Measurements from ENCODE around the gene TSR3.

TSR3 gene

GRCh38 chr16:1323296-1324239 is 28.1 kb downstream of the TSR3 start:
- no peak for DNase-seq (ENCODE audit: low read depth)

- DNase-seq (ENCODE audit: low read depth), result no peak
Observed at GRCh38 chr16:1322407-1322806, 29.3 kb downstream of the TSR3 start.

- no peak for DNase-seq (ENCODE audit: low read depth)
Observed at GRCh38 chr16:1320658-1321240, 30.9 kb downstream of the TSR3 start.

GRCh38 chr16:1320097-1320496 is 31.6 kb downstream of the TSR3 start:
- no peak for DNase-seq (ENCODE audit: low read depth)

GRCh38 chr16:1319041-1319440 is 32.6 kb downstream of the TSR3 start:
- DNase-seq (ENCODE audit: low read depth), result no peak

- DNase-seq (ENCODE audit: low read depth), result no peak
Observed at GRCh38 chr16:1318268-1318545, 33.5 kb downstream of the TSR3 start.

- DNase-seq (ENCODE audit: low read depth), result no peak
Observed at GRCh38 chr16:1317479-1318267, 34.0 kb downstream of the TSR3 start.

GRCh38 chr16:1316033-1316405 is 35.7 kb downstream of the TSR3 start:
- no peak for DNase-seq (ENCODE audit: low read depth)

- no peak for DNase-seq (ENCODE audit: low read depth)
Observed at GRCh38 chr16:1315081-1316032, 36.3 kb downstream of the TSR3 start.

- no peak for DNase-seq (ENCODE audit: low read depth)
Observed at GRCh38 chr16:1314399-1315068, 37.1 kb downstream of the TSR3 start.

- no peak for DNase-seq (ENCODE audit: low read depth)
Observed at GRCh38 chr16:1313721-1314369, 37.8 kb downstream of the TSR3 start.

- DNase-seq (ENCODE audit: low read depth), result no peak
Observed at GRCh38 chr16:1312903-1313302, 38.8 kb downstream of the TSR3 start.

- no peak for DNase-seq (ENCODE audit: low read depth)
Observed at GRCh38 chr16:1312467-1312816, 39.2 kb downstream of the TSR3 start.

GRCh38 chr16:1311738-1312466 is 39.8 kb downstream of the TSR3 start:
- no peak for DNase-seq (ENCODE audit: low read depth)

GRCh38 chr16:1311212-1311737 is 40.4 kb downstream of the TSR3 start:
- no peak for DNase-seq (ENCODE audit: low read depth)

GRCh38 chr16:1310832-1311200 is 40.9 kb downstream of the TSR3 start:
- DNase-seq (ENCODE audit: low read depth), result no peak

GRCh38 chr16:1309888-1310831 is 41.5 kb downstream of the TSR3 start:
- DNase-seq (ENCODE audit: low read depth), result no peak

GRCh38 chr16:1308977-1309885 is 42.4 kb downstream of the TSR3 start, which contains the start of gene UBE2I:
UBE2I (plus strand) TSS chr16:1309636; CDS start chr16:1314031, 4,395 bp downstream.
- DNase-seq (ENCODE audit: low read depth), result peak; percentile 92

Measured in fibroblast of the conjunctiva (primary cell).